Endothelial cell of umbilical vein (primary cell): ENCODE measurements around the gene FLT3LG. TPM values are rescaled to one million over a fixed set of nuclear protein-coding genes. Genes with fewer than 3 reads are reported as not detected.
A peak's percentile ranks its signal among the peaks of the same experiment; 100 is the strongest.

Source experiments
- BruUV-seq: library from RNA; stranded (reverse); fragments of 400-500 nt; replicated peaks from 2 replicates; lab custom pipeline; 2021; lab: Mats Ljungman, UMichigan
- CTCF ChIA-PET: fragments of 300-600, 350-600 bp; sonication (Branson Sonifier 250); formaldehyde crosslinking; loops from one replicate; lab custom pipeline; 2021; ENCODE audit warnings: antibody characterized with exemption, inconsistent platforms; lab: Charles Lee
- POLR2A ChIA-PET: fragments of 300-600, 350-600 bp; sonication (Branson Sonifier 250); formaldehyde crosslinking; loops from one replicate; lab custom pipeline; 2021; ENCODE audit warnings: antibody characterized with exemption, inconsistent platforms; lab: Charles Lee
- DNase-seq: peaks from one replicate; pipeline ENCODE4 v3.0.0-alpha.2; 2011; ENCODE audit warnings: low read depth, low spot score
- FAIRE-seq: peaks from 2 replicates; lab custom pipeline; 2011; peaks lifted over from hg19 to GRCh38; lab: Jason Lieb, UNC
- H2AFZ ChIP-seq: 2 replicates; pipeline ENCODE4 v1.6.0; 2012; ENCODE audit warnings: low read depth, low read length, control low read depth, inconsistent platforms
- H3K27ac ChIP-seq: 2 replicates; pipeline ENCODE4 v1.5.1; 2011; ENCODE audit warnings: low read depth, mild to moderate bottlenecking, control low read depth, low read length, moderate library complexity; ENCODE audit not compliant: insufficient read depth
- H3K27me3 ChIP-seq, 2 experiments: 2 replicates each; pipeline versions ENCODE4 v1.6.0 to v1.6.1; 2011; ENCODE audit warnings: low read length in 2 of 2, mixed read lengths in 1 of 2; ENCODE audit not compliant: control insufficient read depth in 2 of 2, insufficient read depth in 2 of 2
- H3K36me3 ChIP-seq, 2 experiments: 2 replicates in 1 of 2; 3 replicates in 1 of 2; pipeline ENCODE4 v1.5.1; 2011; ENCODE audit warnings: low read length in 2 of 2, mild to moderate bottlenecking in 1 of 2, moderate library complexity in 1 of 2; ENCODE audit not compliant: control insufficient read depth in 2 of 2, insufficient read depth in 2 of 2; ENCODE audit errors: extremely low read depth in 1 of 2
- H3K4me1 ChIP-seq: 3 replicates; pipeline ENCODE4 v1.5.1; 2011; ENCODE audit warnings: mild to moderate bottlenecking, low read length; ENCODE audit not compliant: control insufficient read depth, insufficient read depth; ENCODE audit errors: extremely low read depth
- H3K4me2 ChIP-seq: 2 replicates; pipeline ENCODE4 v1.6.1; 2011; ENCODE audit warnings: low read length, control low read depth, mixed read lengths; ENCODE audit not compliant: insufficient read depth
- H3K4me3 ChIP-seq, 3 experiments: fragments of 200-600 bp in 1 of 3; sonication (generic), shearing (Covaris generic) in 1 of 3; replicated peaks in 1 of 3; 2 replicates each; pipeline ENCODE4 v1.5.1; 2011 to 2016; ENCODE audit warnings: control low read depth in 3 of 3, low read length in 3 of 3, mild to moderate bottlenecking in 2 of 3, inconsistent platforms in 1 of 3, low read depth in 1 of 3, moderate library complexity in 1 of 3; ENCODE audit not compliant: insufficient read depth in 1 of 3
- H3K79me2 ChIP-seq: 2 replicates; pipeline ENCODE4 v1.6.0; 2012; ENCODE audit warnings: low read length, inconsistent platforms; ENCODE audit not compliant: control insufficient read depth, insufficient read depth
- H3K9ac ChIP-seq: replicated peaks from 2 replicates; pipeline ENCODE3; 2011; ENCODE audit warnings: low read length, control low read depth; ENCODE audit not compliant: insufficient read depth; ENCODE audit errors: extremely low read depth
- H3K9me1 ChIP-seq: replicated peaks from 3 replicates; pipeline ENCODE4 v1.6.0; 2011; ENCODE audit warnings: mild to moderate bottlenecking, low read length; ENCODE audit not compliant: control insufficient read depth, insufficient read depth; ENCODE audit errors: extremely low read depth
- H3K9me3 ChIP-seq: replicated peaks from 2 replicates; pipeline ENCODE4 v1.5.1; 2012; ENCODE audit warnings: low read length, inconsistent platforms; ENCODE audit not compliant: control insufficient read depth, insufficient read depth
- H4K20me1 ChIP-seq: replicated peaks from 2 replicates; pipeline ENCODE3; 2011; ENCODE audit warnings: mild to moderate bottlenecking, low read length; ENCODE audit not compliant: control insufficient read depth, insufficient read depth; ENCODE audit errors: extremely low read depth
- GATA2 ChIP-seq: IDR thresholded peaks from 2 replicates; pipeline ENCODE4 v1.7.0; 2011; ENCODE audit warnings: low read depth, mild to moderate bottlenecking, moderate library complexity, mixed read lengths, low read length; ENCODE audit not compliant: insufficient read length, insufficient read depth
- MAX ChIP-seq: IDR thresholded peaks from 2 replicates; pipeline ENCODE4 v1.6.1; 2011; ENCODE audit not compliant: insufficient read depth, insufficient read length
- MYC ChIP-seq: IDR thresholded peaks from one replicate; pipeline ENCODE4 v1.6.1; 2011; ENCODE audit warnings: mild to moderate bottlenecking, low read depth, low read length
- POLR2AphosphoS5 ChIP-seq: IDR thresholded peaks from 2 replicates; pipeline ENCODE4 v1.6.1; 2012; ENCODE audit warnings: low read depth, mild to moderate bottlenecking, control low read depth, low read length, moderate library complexity; ENCODE audit not compliant: insufficient read depth
- dilution Hi-C: fragments of 300-500 bp; cut with MboI; formaldehyde crosslinking; loops from one replicate; pipeline ENCODE4 v1.15.0; 2019; ENCODE audit warnings: low sequenced_read_pairs; ENCODE audit not compliant: extremely low pct_ligation_motif_present
- intact Hi-C: fragments of 100-400 bp; cut with micrococcal nuclease; formaldehyde crosslinking; loops from one replicate; pipeline ENCODE4 v1.10.0; 2022
- polyA plus RNA-seq, 4 experiments: library from polyadenylated mRNA; depleted of rRNA in 3 of 4; stranded (reverse) in 3 of 4; unstranded in 1 of 4; fragments of >200 nt; gene quantifications; 2 replicates each; pipeline versions ENCODE4 v1.2.1 to v1.2.3, GENCODE V29; 2011 to 2012; ENCODE audit warnings: missing spikeins in 1 of 4
- total RNA-seq: library from RNA; stranded (reverse); gene quantifications from 2 replicates; pipeline ENCODE4 v1.2.3, GENCODE V29; 2021
- TF ChIP-seq, protein P1 (sequence below), 2 donors: IDR thresholded peaks; 1 replicate in 1 of 2; 2 replicates in 1 of 2; pipeline ENCODE4 v1.5.1; 2011; ENCODE audit warnings: low read length in 2 of 2, mild to moderate bottlenecking in 2 of 2, moderate library complexity in 2 of 2, control low read depth in 1 of 2, inconsistent platforms in 1 of 2, low read depth in 1 of 2; ENCODE audit not compliant: insufficient read depth in 1 of 2; ENCODE audit errors: extremely low read depth in 1 of 2

Gene FLT3LG
- total and polyA plus RNA-seq, 2 donors (not counting 3 experiments of a cell fraction or from before 2014, with no cell fraction given), result 5.0 to 5.7 TPM

DNA sequence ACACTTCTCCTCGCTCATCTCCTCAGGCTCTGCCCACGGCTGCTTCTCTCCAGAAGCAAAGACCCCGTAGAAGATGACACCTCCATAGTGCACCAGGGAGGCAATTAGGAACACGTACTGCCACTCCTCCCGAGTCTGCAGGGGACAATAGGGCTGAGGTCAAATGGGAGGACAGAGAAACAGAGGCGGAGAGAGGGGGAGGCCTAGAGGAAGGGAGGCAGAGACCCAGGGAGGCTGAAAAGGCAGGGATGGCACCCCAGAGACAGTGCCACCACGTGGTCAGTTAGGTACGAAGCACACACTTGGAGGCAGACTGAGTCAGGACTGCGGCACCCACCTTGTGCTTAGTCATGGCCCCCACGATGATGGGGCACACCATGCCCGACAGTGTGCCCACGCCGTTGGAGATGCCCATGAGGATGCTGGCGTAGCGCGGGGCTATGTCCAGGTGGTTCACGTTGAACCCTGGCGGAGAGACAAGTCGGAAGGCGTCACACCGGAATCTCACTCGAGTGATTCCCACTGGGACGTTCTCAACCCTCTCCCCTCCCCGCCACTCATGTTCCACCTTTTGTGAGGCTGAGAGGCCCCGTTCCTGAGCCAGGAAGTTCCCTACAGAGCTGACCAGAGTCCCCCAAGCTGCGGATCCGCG is 43.2 kb upstream of the FLT3LG start:
- Histone ChIP-seq H3K36me3 (no peaks in the 10 kb centered on the region), H3K4me1 (no peaks in the 10 kb centered on the region), H3K27me3 (peaks cover 71 to 77% of the 10 kb centered on the region in 2 experiments), H3K4me2 (no peak overlapping the region), H2AFZ (no peak overlapping the region), H3K9ac (no peak overlapping the region), H3K9me3 (no peaks in the 10 kb centered on the region), H3K9me1 (no peaks in the 10 kb centered on the region), H3K79me2 (no peaks in the 10 kb centered on the region), H4K20me1 (no peaks in the 10 kb centered on the region), H3K27ac (no peak overlapping the region), H3K4me3 (no peak overlapping the region)
- no TSS peak for BruUV-seq
- dilution Hi-C loops (no loop called here), intact Hi-C loops (no loop called here)
- POLR2A ChIA-PET, result no interaction called here
- DNase-seq (no peak), FAIRE-seq (no peak)
- CTCF ChIA-PET, result no interaction called here
- TF ChIP-seq POLR2AphosphoS5 (no peak), MAX (peak; percentile 68), MYC (no peak), GATA2 (no peak)
- TF ChIP-seq, protein P1, sequence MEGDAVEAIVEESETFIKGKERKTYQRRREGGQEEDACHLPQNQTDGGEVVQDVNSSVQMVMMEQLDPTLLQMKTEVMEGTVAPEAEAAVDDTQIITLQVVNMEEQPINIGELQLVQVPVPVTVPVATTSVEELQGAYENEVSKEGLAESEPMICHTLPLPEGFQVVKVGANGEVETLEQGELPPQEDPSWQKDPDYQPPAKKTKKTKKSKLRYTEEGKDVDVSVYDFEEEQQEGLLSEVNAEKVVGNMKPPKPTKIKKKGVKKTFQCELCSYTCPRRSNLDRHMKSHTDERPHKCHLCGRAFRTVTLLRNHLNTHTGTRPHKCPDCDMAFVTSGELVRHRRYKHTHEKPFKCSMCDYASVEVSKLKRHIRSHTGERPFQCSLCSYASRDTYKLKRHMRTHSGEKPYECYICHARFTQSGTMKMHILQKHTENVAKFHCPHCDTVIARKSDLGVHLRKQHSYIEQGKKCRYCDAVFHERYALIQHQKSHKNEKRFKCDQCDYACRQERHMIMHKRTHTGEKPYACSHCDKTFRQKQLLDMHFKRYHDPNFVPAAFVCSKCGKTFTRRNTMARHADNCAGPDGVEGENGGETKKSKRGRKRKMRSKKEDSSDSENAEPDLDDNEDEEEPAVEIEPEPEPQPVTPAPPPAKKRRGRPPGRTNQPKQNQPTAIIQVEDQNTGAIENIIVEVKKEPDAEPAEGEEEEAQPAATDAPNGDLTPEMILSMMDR (IDR thresholded peaks at IDR 0.05; ENCODE audit: extremely low read depth in 1 of 2, insufficient read depth in 1 of 2, low read depth in 1 of 2, low read length in 2 of 2), result peak; percentile 17 to 27
